ENCODE measurements around the gene FRMD5. TPM values are rescaled to one million over a fixed set of nuclear protein-coding genes. Genes with fewer than 3 reads are reported as not detected.

The FRMD5 gene
- total RNA-seq, 2 donors from 2014 or later = 3.6 to 7.0 TPM

- Mint-ChIP-seq H3K36me3 (ENCODE audit: low read depth) (no peaks in the 10 kb centered on the region), H3K9me3 (no peaks in the 10 kb centered on the region), H3K27ac (no peak overlapping the region), H3K4me1 (peaks cover 2% of the 10 kb centered on the region), H3K4me3 (no peak overlapping the region), H3K27me3 (ENCODE audit: insufficient read depth) (no peaks in the 10 kb centered on the region)
- H3K27me3 ChIP-seq (ENCODE audit: control insufficient read depth, insufficient read depth, low read length, poor library complexity, severe bottlenecking) = no peaks in the 10 kb centered on the region
- no peaks in the 10 kb centered on the region for H3K4me1 ChIP-seq (ENCODE audit: control insufficient read depth, insufficient read depth, low read length)
- peak; percentile 64 for DNase-seq
- no peak overlapping the region for H3K27ac ChIP-seq (ENCODE audit: low read depth, low read length)
- no peaks in the 10 kb centered on the region for H3K9me3 ChIP-seq (ENCODE audit: control insufficient read depth, low read length)
- H3K9ac ChIP-seq (ENCODE audit: extremely low read depth, low read length, poor library complexity, severe bottlenecking) = no peak overlapping the region
- 96% methylated on average over 3 of the region's 3 CpGs; no CpG with 5 or more reads in 1 of the 2 experiments for WGBS, 2 experiments (ENCODE audit: insufficient coverage in 1 of 2, insufficient read length in 1 of 2)
- no peak overlapping the region for H3K4me3 ChIP-seq (ENCODE audit: low read length)
- H3K36me3 ChIP-seq (ENCODE audit: control insufficient read depth, insufficient read depth, low read length) = no peaks in the 10 kb centered on the region
- peak; percentile 78 for TF ChIP-seq CTCF (conservative IDR thresholded peaks at IDR 0.05)
Observed at GRCh38 chr15:43939070-43939469, 256.0 kb downstream of the FRMD5 start.

GRCh38 chr15:43934480-43934879, 260.6 kb downstream of the FRMD5 start:
- Histone ChIP-seq H3K27ac (ENCODE audit: low read depth, low read length) (no peak overlapping the region), H3K9ac (ENCODE audit: extremely low read depth, low read length, poor library complexity, severe bottlenecking) (no peak overlapping the region), H3K36me3 (ENCODE audit: control insufficient read depth, insufficient read depth, low read length) (no peaks in the 10 kb centered on the region), H3K4me3 (ENCODE audit: low read length) (no peak overlapping the region), H3K27me3 (ENCODE audit: control insufficient read depth, insufficient read depth, low read length, poor library complexity, severe bottlenecking) (no peaks in the 10 kb centered on the region), H3K4me1 (ENCODE audit: control insufficient read depth, insufficient read depth, low read length) (peaks cover 18% of the 10 kb centered on the region), H3K9me3 (ENCODE audit: control insufficient read depth, low read length) (no peaks in the 10 kb centered on the region)
- Mint-ChIP-seq H3K27me3 (ENCODE audit: insufficient read depth) (no peaks in the 10 kb centered on the region), H3K9me3 (no peaks in the 10 kb centered on the region), H3K4me1 (peaks cover 33% of the 10 kb centered on the region), H3K36me3 (ENCODE audit: low read depth) (no peaks in the 10 kb centered on the region), H3K4me3 (no peak overlapping the region), H3K27ac (no peak overlapping the region)
- TF ChIP-seq CTCF (conservative IDR thresholded peaks at IDR 0.05) = no peak
- no peak for DNase-seq
- WGBS, 2 experiments (ENCODE audit: insufficient coverage in 1 of 2, insufficient read length in 1 of 2) = 95% methylated on average over 6 of the region's 6 CpGs

- Mint-ChIP-seq H3K9me3 (no peaks in the 10 kb centered on the region), H3K4me1 (peaks cover 46% of the 10 kb centered on the region), H3K27me3 (ENCODE audit: insufficient read depth) (peaks cover 6% of the 10 kb centered on the region), H3K27ac (no peak overlapping the region), H3K4me3 (no peak overlapping the region), H3K36me3 (ENCODE audit: low read depth) (no peaks in the 10 kb centered on the region)
- Histone ChIP-seq H3K9ac (ENCODE audit: extremely low read depth, low read length, poor library complexity, severe bottlenecking) (no peak overlapping the region), H3K9me3 (ENCODE audit: control insufficient read depth, low read length) (no peaks in the 10 kb centered on the region), H3K36me3 (ENCODE audit: control insufficient read depth, insufficient read depth, low read length) (no peaks in the 10 kb centered on the region), H3K4me3 (ENCODE audit: low read length) (no peak overlapping the region), H3K27ac (ENCODE audit: low read depth, low read length) (no peak overlapping the region), H3K4me1 (ENCODE audit: control insufficient read depth, insufficient read depth, low read length) (peaks cover 18% of the 10 kb centered on the region), H3K27me3 (ENCODE audit: control insufficient read depth, insufficient read depth, low read length, poor library complexity, severe bottlenecking) (peaks cover 6% of the 10 kb centered on the region)
- 79 to 100% methylated on average over 2 to 3 of the region's 3 CpGs for WGBS, 2 experiments (ENCODE audit: insufficient coverage in 1 of 2, insufficient read length in 1 of 2)
- DNase-seq = no peak
- no peak for TF ChIP-seq CTCF (conservative IDR thresholded peaks at IDR 0.05)
Observed at GRCh38 chr15:43932907-43933306, 262.2 kb downstream of the FRMD5 start.

Data from endodermal cell (in vitro differentiated cells).